Sigmoid colon (tissue), 4 donors: ENCODE measurements around the gene KIF12.

Experiments
- CTCF ChIP-seq, 4 experiments: fragments of 450-650 bp in 3 of 4; fragments of 200-600 bp in 1 of 4; IDR thresholded peaks; one replicate each; pipeline ENCODE4 v1.5.1; 2016 to 2019; ENCODE audit warnings: antibody characterized with exemption in 4 of 4, mild to moderate bottlenecking in 3 of 4, moderate library complexity in 2 of 4
- EP300 ChIP-seq, 4 donors: sonication (generic); formaldehyde crosslinking; IDR thresholded peaks; one replicate each; pipeline ENCODE4 v1.6.1; 2017; ENCODE audit warnings: antibody characterized with exemption in 4 of 4
- POLR2AphosphoS5 ChIP-seq, 4 donors: sonication (generic); formaldehyde crosslinking; IDR thresholded peaks; one replicate each; pipeline ENCODE4 v1.6.1; 2017; ENCODE audit warnings: antibody characterized with exemption in 4 of 4

GRCh38 chr9:114070188-114071103, 28.6 kb downstream of the KIF12 start:
- TF ChIP-seq POLR2AphosphoS5 (IDR thresholded peaks at IDR 0.05) (no peak), EP300 (IDR thresholded peaks at IDR 0.05) (no peak), CTCF (IDR thresholded peaks at IDR 0.05) (no peak)
